Neuron (in vitro differentiated cells): ENCODE measurements around the gene FIZ1.

ENCODE experiments used
- H2AFZ ChIP-seq: one replicate; pipeline ENCODE4 v1.6.1; 2013; ENCODE audit warnings: low read depth, mild to moderate bottlenecking, inconsistent platforms, low read length, moderate library complexity
- H3K27me3 ChIP-seq: one replicate; pipeline ENCODE4 v1.6.1; 2013; ENCODE audit warnings: low read length; ENCODE audit not compliant: insufficient read depth
- H3K36me3 ChIP-seq: one replicate; pipeline ENCODE4 v1.6.1; 2013; ENCODE audit warnings: low read length; ENCODE audit not compliant: insufficient read depth
- H3K4me1 ChIP-seq: one replicate; pipeline ENCODE4 v1.6.1; 2013; ENCODE audit warnings: low read length; ENCODE audit not compliant: insufficient read depth
- H3K4me3 ChIP-seq: 2 replicates; pipeline ENCODE4 v1.5.1; 2013; ENCODE audit warnings: mild to moderate bottlenecking, low read length, moderate library complexity
- H3K9me3 ChIP-seq: one replicate; pipeline ENCODE4 v1.6.1; 2013; ENCODE audit warnings: low read length

FIZ1 gene

DNA sequence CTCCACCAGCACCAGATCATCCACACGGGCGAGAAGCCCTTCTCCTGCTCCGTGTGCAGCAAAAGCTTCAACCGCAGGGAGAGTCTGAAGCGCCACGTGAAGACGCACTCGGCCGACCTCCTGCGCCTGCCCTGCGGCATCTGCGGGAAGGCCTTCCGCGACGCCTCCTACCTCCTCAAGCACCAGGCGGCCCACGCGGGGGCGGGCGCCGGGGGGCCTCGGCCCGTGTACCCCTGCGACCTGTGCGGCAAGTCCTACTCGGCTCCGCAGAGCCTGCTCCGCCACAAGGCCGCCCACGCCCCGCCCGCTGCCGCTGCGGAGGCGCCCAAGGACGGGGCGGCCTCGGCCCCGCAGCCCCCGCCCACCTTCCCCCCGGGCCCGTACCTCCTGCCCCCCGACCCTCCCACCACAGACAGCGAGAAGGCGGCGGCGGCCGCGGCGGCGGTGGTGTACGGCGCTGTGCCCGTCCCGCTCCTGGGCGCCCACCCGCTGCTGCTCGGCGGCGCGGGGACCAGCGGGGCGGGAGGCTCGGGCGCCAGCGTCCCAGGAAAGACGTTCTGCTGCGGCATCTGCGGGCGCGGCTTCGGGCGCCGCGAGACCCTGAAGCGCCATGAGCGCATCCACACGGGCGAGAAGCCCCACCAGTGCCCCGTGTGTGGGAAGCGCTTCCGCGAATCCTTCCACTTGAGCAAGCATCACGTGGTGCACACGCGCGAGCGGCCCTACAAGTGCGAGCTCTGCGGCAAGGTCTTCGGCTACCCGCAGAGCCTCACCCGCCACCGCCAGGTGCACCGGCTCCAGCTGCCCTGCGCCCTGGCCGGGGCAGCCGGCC, 15.6 kb upstream of the FIZ1 start:
- Histone ChIP-seq H3K9me3 (peaks cover 2% of the 10 kb centered on the region), H3K4me1 (no peaks in the 10 kb centered on the region), H2AFZ (no peak overlapping the region), H3K27me3 (no peaks in the 10 kb centered on the region), H3K4me3 (no peak overlapping the region), H3K36me3 (peaks cover 44% of the 10 kb centered on the region)

DNA sequence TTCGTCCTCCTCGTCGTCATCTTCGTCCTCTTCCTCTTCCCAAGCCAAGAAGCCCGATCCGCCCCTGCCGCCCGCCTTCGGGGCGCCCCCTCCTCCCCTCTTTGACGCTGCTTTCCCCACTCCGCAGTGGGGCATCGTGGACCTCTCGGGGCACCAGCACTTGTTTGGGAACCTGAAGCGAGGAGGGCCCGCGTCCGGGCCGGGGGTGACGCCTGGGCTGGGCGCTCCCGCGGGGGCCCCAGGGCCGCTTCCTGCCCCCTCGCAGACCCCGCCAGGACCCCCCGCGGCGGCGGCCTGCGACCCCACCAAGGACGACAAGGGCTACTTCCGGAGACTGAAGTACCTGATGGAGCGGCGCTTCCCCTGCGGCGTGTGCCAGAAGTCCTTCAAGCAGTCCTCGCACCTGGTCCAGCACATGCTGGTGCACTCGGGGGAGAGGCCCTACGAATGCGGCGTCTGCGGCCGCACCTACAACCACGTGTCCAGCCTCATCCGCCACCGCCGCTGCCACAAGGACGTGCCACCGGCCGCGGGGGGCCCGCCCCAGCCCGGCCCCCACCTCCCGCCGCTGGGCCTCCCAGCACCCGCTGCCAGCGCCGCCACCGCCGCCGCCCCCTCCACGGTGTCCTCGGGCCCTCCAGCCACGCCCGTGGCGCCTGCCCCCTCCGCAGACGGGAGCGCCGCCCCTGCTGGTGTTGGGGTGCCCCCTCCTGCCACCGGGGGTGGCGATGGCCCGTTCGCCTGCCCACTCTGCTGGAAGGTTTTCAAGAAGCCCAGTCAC, 14.8 kb upstream of the FIZ1 start:
- Histone ChIP-seq H3K4me3 (no peak overlapping the region), H3K9me3 (peaks cover 6% of the 10 kb centered on the region), H3K4me1 (no peaks in the 10 kb centered on the region), H3K36me3 (peaks cover 45% of the 10 kb centered on the region), H2AFZ (no peak overlapping the region), H3K27me3 (no peaks in the 10 kb centered on the region)

GRCh38 chr19:55613396-55613795, 14.1 kb upstream of the FIZ1 start:
- H3K36me3 ChIP-seq = peaks cover 46% of the 10 kb centered on the region
- H3K4me1 ChIP-seq = no peaks in the 10 kb centered on the region
- H2AFZ ChIP-seq = no peak overlapping the region
- H3K27me3 ChIP-seq = no peaks in the 10 kb centered on the region
- H3K9me3 ChIP-seq = peaks cover 6% of the 10 kb centered on the region
- no peak overlapping the region for H3K4me3 ChIP-seq

GRCh38 chr19:55611983-55612645, 12.8 kb upstream of the FIZ1 start:
- Histone ChIP-seq H3K4me3 (no peak overlapping the region), H2AFZ (no peak overlapping the region), H3K9me3 (peaks cover 6% of the 10 kb centered on the region), H3K4me1 (no peaks in the 10 kb centered on the region), H3K27me3 (no peaks in the 10 kb centered on the region), H3K36me3 (peaks cover 48% of the 10 kb centered on the region)

- Histone ChIP-seq H2AFZ (no peak overlapping the region), H3K4me1 (peaks cover 5% of the 10 kb centered on the region), H3K36me3 (peaks cover 48% of the 10 kb centered on the region), H3K4me3 (no peak overlapping the region), H3K9me3 (peaks cover 6% of the 10 kb centered on the region), H3K27me3 (no peaks in the 10 kb centered on the region)
Measured at GRCh38 chr19:55611300-55611982, 12.1 kb upstream of the FIZ1 start.

DNA sequence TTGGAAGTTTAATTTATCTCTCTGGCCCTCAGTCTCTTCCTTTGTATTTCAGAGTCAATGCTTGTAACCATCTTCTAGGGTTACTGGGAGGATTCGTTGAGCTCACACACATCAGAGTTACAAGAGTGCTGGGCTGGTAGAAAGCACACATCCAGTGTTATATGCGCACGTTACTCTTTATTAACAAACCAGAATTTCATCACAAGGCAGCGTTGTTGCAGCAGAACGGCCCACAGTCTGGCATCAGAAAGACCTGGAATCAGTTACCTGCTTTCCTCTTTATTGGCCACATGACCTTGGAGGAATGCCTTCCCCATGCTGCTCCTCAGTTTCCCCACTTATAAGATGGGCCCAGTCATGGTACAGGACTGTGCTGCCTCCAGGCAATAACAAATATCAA, 10.0 kb upstream of the FIZ1 start:
- Histone ChIP-seq H3K27me3 (no peaks in the 10 kb centered on the region), H3K4me1 (peaks cover 14% of the 10 kb centered on the region), H3K36me3 (peaks cover 32% of the 10 kb centered on the region), H3K9me3 (peaks cover 4% of the 10 kb centered on the region), H2AFZ (no peak overlapping the region), H3K4me3 (no peak overlapping the region)

DNA sequence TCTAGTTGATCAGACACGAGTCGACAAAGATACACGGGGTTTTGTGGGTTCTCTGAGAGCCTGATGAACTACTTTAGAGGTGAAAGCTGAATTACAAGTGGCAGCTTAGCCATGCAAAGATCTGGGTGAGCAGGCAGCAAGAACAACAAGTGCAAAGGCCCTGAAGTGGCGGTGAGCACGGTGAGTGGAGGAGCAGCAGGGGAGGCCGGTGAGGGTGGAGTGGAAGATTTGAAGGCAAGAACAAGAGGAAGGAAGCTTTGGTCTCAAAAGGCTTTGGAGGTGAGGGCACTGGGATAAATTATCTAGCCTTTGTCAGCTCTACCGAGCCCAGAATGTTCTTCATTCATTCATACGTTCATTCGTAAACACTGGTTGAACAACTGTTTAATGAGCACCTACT, 7.5 kb upstream of the FIZ1 start:
- peaks cover 4% of the 10 kb centered on the region for H3K9me3 ChIP-seq
- H3K4me3 ChIP-seq = peak overlapping the region; percentile 91

GRCh38 chr19:55606471-55606787, 7.1 kb upstream of the FIZ1 start:
- Histone ChIP-seq H3K4me1 (peaks cover 14% of the 10 kb centered on the region), H3K36me3 (peaks cover 23% of the 10 kb centered on the region), H3K4me3 (peak overlapping the region; percentile 91), H3K27me3 (no peaks in the 10 kb centered on the region), H2AFZ (no peak overlapping the region), H3K9me3 (peaks cover 4% of the 10 kb centered on the region)

More for the DNA sequence above, 7.5 kb upstream of the FIZ1 start:
- Histone ChIP-seq H3K27me3 (no peaks in the 10 kb centered on the region), H2AFZ (no peak overlapping the region), H3K4me1 (peaks cover 14% of the 10 kb centered on the region), H3K36me3 (peaks cover 25% of the 10 kb centered on the region)

GRCh38 chr19:55605637-55606470, 6.5 kb upstream of the FIZ1 start, which contains the start of gene ZNF865:
Gene ZNF865, plus strand, starts transcription at chr19:55605647. Its CDS starts 7,972 bp downstream, at chr19:55613619.
- Histone ChIP-seq H3K36me3 (peaks cover 20% of the 10 kb centered on the region), H3K4me3 (peak within 1 kb of the TSS; percentile 91), H3K27me3 (no peaks in the 10 kb centered on the region), H2AFZ (peak within 1 kb of the TSS; percentile 75), H3K9me3 (peaks cover 4% of the 10 kb centered on the region), H3K4me1 (peaks cover 18% of the 10 kb centered on the region)

DNA sequence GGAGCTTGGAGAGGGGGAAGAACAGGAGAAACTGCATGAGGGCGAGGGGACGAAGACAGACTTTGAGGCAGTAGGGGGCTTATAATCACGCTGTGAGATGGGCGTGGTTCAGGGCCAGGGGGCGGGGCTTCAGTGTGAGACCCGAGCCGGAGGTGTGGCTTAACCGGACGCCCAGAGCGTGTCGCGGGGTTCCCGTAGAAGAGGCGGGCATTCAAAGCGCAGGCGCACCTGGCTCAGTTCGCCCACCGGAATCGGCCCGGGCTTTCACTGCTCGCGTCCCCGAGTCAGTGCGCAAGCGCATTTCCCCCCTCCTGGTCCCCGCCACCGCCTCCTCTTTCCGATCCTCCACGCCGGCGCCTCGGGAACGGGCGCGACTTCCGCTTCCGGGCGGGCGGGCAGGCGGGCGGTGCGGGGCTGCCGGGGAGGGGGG, 5.9 kb upstream of the FIZ1 start:
- Histone ChIP-seq H3K9me3 (peaks cover 4% of the 10 kb centered on the region), H3K4me1 (peaks cover 21% of the 10 kb centered on the region), H2AFZ (no peak overlapping the region), H3K27me3 (no peaks in the 10 kb centered on the region), H3K36me3 (peaks cover 20% of the 10 kb centered on the region), H3K4me3 (peak overlapping the region; percentile 91)

- Histone ChIP-seq H3K27me3 (no peaks in the 10 kb centered on the region), H3K4me3 (peak overlapping the region; percentile 10), H3K4me1 (peaks cover 21% of the 10 kb centered on the region), H3K36me3 (peaks cover 11% of the 10 kb centered on the region), H2AFZ (no peak overlapping the region), H3K9me3 (no peaks in the 10 kb centered on the region)
Measured at GRCh38 chr19:55603581-55604292, 4.4 kb upstream of the FIZ1 start.
